GM12872 (cell line): ENCODE results near the gene IGSF21.

ENCODE experiments used
- TF ChIP-seq, protein P1 (sequence below): IDR thresholded peaks from 3 replicates; pipeline ENCODE4 v1.5.1; 2011; ENCODE audit warnings: low read depth, mild to moderate bottlenecking, low read length, moderate library complexity; ENCODE audit not compliant: insufficient read depth

Gene IGSF21

DNA sequence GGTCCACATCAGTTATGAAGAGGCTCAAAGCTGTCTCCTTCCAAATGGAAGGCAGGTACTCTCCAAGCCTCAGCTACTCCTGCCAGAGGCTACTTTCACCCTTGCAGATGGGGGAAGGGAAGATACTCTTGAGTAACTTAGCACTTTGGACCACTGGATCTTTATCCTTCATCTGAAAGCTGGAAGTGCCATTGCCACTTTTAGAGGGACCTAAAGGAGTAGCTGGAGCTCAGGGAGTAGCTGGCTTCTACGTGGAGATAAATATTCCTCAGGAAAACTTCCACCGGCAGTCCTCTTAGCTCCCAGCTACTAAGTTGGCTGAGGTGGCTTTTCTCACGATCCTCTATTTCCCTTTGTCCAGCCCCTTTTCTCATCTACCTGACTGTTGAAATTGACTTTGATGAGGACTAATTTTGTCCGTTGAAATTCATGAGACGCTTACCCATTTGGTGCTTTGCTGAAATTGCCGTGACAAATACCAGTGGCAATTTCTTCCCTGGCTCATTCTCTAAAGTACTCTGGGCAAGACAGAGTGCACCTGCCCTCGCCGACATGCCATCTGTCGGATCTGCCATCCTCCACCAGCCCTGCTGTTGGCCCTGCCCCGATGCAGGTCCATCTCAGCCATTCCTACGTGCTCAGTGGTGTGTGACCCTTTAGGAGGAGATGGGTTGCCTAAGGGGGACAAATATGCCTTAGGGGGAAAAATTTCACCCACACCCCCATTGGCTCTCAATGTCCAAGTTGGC lies 13.6 kb downstream of the IGSF21 start:
- TF ChIP-seq, protein P1, sequence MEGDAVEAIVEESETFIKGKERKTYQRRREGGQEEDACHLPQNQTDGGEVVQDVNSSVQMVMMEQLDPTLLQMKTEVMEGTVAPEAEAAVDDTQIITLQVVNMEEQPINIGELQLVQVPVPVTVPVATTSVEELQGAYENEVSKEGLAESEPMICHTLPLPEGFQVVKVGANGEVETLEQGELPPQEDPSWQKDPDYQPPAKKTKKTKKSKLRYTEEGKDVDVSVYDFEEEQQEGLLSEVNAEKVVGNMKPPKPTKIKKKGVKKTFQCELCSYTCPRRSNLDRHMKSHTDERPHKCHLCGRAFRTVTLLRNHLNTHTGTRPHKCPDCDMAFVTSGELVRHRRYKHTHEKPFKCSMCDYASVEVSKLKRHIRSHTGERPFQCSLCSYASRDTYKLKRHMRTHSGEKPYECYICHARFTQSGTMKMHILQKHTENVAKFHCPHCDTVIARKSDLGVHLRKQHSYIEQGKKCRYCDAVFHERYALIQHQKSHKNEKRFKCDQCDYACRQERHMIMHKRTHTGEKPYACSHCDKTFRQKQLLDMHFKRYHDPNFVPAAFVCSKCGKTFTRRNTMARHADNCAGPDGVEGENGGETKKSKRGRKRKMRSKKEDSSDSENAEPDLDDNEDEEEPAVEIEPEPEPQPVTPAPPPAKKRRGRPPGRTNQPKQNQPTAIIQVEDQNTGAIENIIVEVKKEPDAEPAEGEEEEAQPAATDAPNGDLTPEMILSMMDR = no peak

DNA sequence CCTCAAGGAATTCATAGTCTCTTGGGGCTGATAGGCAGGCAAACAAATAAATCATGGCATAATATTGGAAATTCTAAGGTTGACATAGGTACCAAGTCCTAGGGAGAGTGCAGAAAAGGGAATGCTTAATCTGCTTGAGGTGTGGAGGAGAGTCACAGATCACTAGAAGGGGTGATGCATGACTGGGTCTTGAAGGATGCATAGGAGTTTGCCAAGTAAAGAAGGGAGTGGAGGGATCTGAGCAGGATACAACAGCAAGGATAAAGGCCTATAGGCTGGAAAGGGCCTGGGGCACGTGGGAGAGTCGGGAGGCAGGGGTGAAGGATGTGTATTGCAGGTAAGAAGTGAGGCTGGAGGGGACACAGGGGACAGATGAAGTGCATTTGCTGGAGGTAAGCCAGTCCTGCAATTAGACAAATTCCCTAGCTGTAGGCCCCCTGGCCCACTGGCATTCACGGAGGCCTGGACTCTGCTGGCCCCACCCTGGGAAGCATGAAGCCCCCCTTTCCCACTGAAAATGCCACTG lies 15.9 kb downstream of the IGSF21 start:
- TF ChIP-seq, protein P1 = no peak

DNA sequence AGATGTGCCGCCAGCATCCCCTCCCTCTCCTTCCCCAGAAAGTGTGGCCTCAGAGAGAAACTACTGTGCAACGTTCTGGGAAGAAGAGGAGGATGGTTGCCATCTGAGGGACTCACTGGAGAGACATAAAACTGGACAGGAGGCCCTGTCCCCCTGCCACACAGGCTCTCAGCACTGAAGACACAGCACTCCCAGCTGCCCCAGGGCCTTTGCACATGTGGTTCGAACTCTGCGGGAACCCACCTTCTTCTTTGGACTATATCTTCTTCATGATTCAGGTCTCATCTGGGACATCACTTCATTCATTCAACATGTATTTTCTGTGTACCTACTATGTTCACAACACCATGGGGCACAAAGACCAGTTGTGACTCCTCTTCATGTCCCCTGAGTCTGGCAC lies 17.4 kb downstream of the IGSF21 start:
- TF ChIP-seq, protein P1 = no peak

DNA sequence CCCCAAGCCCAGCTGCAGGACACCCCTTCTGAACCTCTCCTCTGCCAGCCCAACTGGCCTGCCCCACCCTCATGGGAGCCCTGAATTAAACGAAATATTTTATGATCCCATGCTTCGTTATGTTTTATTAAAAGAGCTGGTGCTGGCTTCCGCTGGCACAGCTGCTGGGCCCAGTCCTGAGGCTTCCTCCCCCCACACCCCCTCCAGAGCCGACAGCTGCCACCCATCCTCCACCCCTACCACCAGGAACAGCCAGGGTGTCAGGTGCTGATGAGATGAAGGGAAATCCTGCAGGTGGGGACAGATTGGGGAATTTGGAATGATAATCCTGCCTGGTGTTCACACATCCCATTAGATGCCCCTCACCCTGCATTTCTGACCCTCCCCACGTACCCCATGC lies 19.0 kb downstream of the IGSF21 start:
- TF ChIP-seq, protein P1 = no peak

DNA sequence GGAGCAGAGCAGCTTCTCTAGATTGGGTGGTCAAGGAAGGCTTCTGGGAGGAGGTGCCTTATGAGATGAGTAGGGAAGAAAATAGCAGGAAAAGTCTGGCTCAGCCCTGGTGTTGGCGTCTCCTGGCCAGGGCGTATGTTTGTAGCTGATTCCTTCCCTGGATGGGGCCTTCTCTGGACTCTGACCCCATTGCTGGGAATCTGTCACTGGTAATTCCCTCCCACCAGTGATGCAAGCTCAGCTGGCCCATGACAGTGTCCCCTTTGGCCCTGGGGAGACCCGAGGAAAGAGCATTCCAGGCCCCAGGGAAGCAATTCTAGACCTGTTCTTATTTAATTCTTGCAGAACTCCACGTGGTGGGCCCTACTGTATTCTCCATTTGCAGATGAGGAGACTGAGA lies 20.7 kb downstream of the IGSF21 start:
- TF ChIP-seq, protein P1 = no peak

- TF ChIP-seq, protein P1 = no peak
Measured at GRCh38 chr1:18130356-18130755, 22.8 kb downstream of the IGSF21 start.

GRCh38 chr1:18132022-18132710 lies 24.6 kb downstream of the IGSF21 start:
- TF ChIP-seq, protein P1 = no peak
